Mammary epithelial cell (primary cell): ENCODE measurements around the gene CCDC57.

Experiments
- EZH2 ChIP-seq: IDR thresholded peaks from 2 replicates; pipeline ENCODE4 v1.6.1; 2012; ENCODE audit warnings: low read length, inconsistent platforms, borderline replicate concordance
- TF ChIP-seq, protein P1 (sequence below), 2 donors: IDR thresholded peaks in 1 of 2; conservative IDR thresholded peaks in 1 of 2; 2 replicates each; pipeline ENCODE4 v1.5.1; 2011 to 2012; ENCODE audit warnings: inconsistent platforms in 2 of 2, low read length in 2 of 2, mild to moderate bottlenecking in 2 of 2, control low read depth in 1 of 2, low read depth in 1 of 2; ENCODE audit not compliant: insufficient read depth in 1 of 2; ENCODE audit errors: extremely low read depth in 1 of 2

- TF ChIP-seq, protein P1, sequence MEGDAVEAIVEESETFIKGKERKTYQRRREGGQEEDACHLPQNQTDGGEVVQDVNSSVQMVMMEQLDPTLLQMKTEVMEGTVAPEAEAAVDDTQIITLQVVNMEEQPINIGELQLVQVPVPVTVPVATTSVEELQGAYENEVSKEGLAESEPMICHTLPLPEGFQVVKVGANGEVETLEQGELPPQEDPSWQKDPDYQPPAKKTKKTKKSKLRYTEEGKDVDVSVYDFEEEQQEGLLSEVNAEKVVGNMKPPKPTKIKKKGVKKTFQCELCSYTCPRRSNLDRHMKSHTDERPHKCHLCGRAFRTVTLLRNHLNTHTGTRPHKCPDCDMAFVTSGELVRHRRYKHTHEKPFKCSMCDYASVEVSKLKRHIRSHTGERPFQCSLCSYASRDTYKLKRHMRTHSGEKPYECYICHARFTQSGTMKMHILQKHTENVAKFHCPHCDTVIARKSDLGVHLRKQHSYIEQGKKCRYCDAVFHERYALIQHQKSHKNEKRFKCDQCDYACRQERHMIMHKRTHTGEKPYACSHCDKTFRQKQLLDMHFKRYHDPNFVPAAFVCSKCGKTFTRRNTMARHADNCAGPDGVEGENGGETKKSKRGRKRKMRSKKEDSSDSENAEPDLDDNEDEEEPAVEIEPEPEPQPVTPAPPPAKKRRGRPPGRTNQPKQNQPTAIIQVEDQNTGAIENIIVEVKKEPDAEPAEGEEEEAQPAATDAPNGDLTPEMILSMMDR (conservative IDR thresholded peaks at IDR 0.05 in 1 of 2, IDR thresholded peaks at IDR 0.05 in 1 of 2; ENCODE audit: extremely low read depth in 1 of 2, insufficient read depth in 1 of 2, low read depth in 1 of 2, low read length in 2 of 2): no peak
- TF ChIP-seq EZH2: no peak
Observed at GRCh38 chr17:82117139-82118090, 95.2 kb downstream of the CCDC57 start.
